Activated CD4-positive, alpha-beta T cell treated with anti-CD3 and anti-CD28 coated beads for 1 hour (primary cell): ENCODE data around the gene ACACB.

Source experiments
- DNase-seq: peaks from one replicate; pipeline ENCODE4 v3.0.0-alpha.2; 2020

Gene ACACB

GRCh38 chr12:109115758-109116610 is at the start of gene ACACB:
Gene ACACB, plus strand, starts transcription at chr12:109116587. Its CDS starts 22,819 bp downstream, at chr12:109139406.
- no peak for DNase-seq

GRCh38 chr12:109069307-109070271 is 46.8 kb upstream of the ACACB start:
- DNase-seq: no peak

DNA sequence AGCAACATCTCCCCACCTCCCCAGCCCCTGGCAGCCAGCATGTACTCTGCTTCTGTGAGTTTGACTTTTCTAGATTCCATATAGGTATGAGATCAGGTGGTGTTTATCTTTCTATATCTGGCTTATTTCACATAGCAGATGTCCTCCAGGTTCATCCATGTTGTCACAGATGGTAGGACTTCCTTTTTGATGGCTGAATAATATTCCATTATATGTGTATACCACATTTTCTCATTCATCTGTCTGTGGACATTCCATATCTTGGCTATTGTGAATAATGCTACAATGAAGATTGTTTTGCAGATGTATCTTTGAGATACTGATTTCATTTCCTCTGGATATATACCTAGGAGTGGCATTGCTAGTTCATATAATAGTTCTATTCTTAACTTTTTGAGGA is 41.5 kb upstream of the ACACB start:
- DNase-seq: no peak

- no peak for DNase-seq
These were observed 33.6 kb upstream of the ACACB start for GRCh38 chr12:109082751-109083150.

- no peak for DNase-seq
These were observed 32.0 kb upstream of the ACACB start for GRCh38 chr12:109084425-109084824.

DNA sequence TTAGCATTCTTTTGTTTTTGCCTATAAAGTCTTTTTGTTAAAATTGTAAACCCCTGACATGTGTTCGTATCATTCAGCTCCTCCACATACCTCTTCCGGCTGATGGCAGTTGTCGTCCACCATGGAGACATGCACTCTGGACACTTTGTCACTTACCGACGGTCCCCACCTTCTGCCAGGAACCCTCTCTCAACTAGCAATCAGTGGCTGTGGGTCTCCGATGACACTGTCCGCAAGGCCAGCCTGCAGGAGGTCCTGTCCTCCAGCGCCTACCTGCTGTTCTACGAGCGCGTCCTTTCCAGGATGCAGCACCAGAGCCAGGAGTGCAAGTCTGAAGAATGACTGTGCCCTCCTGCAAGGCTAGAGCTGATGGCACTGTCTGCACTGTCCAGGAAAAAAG is 30.8 kb upstream of the ACACB start:
- no peak for DNase-seq

GRCh38 chr12:109087250-109087649 is 29.1 kb upstream of the ACACB start:
- no peak for DNase-seq

DNA sequence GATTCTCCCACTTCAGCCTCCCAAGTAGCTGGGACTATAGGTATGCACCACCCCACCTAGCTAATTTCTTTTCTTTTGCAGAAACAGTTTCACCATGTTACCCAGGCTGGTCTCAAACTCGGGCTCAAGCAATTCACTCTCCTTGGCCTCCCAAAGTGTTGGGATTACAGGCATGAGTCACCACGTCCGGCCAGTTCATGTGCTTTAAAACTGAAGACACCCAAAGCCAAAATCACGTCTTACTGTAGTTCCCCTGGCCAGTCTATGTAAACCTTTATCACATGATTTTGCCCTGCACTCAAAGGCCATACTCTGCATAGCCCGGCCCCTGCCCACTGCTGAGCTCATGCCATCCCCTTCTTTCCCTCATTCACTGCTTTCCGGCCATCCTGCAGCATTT is 27.6 kb upstream of the ACACB start:
- DNase-seq: no peak

DNA sequence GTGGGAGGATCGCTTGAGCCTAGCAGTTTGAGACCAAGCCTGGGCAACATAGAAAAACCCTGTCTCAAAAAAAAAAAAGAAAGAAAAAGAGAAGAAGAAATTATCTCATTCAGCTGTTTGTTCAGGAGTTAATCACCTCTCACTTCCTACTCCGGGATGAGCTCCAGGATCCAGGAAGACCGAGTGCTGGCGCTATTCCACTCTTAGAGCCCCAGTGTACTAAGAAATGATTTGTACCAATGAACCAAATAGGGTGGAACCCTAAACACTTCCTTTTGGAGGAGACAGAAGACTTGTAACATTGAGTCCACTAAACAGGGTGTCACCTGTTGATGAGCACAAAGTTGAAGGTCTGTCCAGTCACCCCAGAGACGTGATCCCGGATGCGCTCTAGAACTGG is 26.7 kb upstream of the ACACB start:
- DNase-seq: no peak

DNA sequence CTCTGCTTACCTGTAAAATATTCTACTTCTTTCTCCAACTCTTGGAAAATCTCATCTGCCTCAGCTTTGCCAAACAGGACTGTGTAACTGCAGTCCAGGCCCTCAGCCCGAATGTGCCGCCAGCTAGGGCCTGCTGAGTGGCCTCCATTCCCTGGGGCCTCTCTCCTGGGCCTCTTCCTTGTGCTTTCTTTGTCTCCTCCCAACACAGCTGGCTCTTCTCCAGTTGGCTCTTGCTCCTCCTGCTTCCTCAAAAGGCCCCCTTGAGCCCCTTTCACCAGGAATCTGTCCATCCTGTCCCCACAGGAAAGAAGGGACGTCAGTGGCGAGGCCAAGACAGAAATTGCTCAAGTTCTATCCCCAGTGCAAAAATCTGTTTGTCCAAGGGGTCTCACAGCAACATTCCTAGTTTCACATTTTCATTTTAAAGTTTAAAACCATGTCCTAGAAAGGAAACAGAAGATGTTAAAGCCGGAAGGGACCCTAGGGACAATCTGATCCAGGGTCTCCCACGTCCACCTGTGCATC is 23.8 kb upstream of the ACACB start:
- no peak for DNase-seq

DNA sequence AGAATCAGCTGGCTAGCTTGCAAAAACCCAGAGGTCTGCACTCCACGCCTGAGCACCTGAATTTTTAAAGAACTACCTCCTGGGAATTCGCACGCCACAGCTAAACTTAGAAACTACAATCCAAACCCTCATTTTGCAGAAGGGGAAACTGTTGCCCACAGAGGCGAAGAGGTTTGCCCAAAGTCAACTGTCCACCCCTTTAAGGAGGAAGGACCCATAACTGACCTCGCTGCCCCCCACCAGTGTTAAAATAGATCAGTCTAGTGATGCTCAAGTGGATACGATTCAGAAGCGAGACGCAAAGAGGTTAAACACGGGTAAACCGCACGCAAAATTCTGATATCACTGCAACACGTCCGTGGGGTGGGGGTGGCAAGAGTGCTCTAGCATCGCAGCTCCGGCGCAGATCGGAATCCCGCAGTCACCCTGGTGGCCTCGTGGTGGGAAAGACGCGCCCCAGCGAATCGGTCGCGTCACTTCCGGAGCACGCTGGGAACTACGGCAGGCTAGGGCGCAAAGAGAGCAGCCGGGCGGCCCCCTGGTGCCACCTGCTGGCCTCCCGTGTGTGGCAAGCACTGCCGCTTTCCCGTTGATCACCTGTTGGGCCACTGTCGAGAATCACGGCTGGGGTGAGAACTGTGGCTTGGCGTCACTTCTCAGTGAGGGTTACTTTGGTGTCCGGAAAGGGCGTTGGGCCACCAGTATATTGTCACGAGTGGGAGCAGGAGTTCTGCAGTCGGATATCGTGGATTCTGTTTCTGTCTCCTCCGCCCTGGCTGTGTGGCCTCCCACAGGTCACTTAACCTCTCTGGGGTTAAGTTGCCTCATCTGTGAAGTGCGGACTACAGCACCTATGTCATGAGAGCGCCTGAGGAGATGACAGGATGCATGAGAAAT is 23.1 kb upstream of the ACACB start, which contains the start of gene ALKBH2:
ALKBH2 (minus strand) TSS at position 451 of the 897 bp plus-strand sequence. CDS start 686 bp downstream, outside the sequence.
- peak; percentile 93 for DNase-seq

GRCh38 chr12:109097140-109097434 is 19.3 kb upstream of the ACACB start:
- DNase-seq: no peak

DNA sequence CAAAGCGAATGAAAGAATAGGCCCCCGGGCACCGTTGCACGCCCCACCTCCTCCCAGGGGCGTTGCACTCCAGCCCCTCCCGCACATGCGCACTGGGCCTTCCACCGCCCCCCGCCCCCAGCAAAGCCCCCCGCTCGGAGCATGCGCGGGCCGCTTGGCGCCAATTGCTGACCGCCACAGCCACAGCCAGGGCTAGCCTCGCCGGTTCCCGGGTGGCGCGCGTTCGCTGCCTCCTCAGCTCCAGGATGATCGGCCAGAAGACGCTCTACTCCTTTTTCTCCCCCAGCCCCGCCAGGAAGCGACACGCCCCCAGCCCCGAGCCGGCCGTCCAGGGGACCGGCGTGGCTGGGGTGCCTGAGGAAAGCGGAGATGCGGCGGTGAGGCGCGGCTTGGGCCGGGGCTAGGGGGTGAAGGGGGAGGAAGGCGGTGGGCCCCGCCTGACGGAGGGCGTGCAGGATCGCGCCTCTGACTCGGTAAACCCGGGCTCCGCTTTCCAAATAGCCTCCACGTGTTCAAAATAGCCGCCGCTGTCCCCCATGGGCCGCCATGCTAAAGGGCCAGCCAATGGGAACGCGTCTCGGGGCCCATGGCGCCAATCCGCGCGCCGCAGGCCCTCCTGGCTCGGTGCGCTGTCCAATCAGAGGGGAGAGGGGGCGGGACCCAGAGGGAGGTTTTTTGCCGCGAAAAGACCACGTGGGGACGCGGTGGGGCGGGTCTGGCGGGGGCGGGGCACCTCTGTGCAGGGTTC is 18.8 kb upstream of the ACACB start, which contains the start of gene UNG:
UNG (plus strand) TSS at position 163 of the 748 bp plus-strand sequence; CDS start at position 246, 83 bp downstream.
- peak; percentile 94 for DNase-seq

DNA sequence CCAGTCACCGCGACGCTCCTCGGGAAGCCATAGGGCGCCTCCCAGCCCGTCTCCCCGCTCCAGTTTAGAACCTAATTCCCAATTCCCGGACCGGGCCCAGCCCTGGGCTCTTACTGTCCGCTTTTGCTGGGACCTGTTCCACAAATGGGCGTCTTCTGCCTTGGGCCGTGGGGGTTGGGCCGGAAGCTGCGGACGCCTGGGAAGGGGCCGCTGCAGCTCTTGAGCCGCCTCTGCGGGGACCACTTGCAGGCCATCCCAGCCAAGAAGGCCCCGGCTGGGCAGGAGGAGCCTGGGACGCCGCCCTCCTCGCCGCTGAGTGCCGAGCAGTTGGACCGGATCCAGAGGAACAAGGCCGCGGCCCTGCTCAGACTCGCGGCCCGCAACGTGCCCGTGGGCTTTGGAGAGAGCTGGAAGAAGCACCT is 18.2 kb upstream of the ACACB start:
- DNase-seq: no peak

DNA sequence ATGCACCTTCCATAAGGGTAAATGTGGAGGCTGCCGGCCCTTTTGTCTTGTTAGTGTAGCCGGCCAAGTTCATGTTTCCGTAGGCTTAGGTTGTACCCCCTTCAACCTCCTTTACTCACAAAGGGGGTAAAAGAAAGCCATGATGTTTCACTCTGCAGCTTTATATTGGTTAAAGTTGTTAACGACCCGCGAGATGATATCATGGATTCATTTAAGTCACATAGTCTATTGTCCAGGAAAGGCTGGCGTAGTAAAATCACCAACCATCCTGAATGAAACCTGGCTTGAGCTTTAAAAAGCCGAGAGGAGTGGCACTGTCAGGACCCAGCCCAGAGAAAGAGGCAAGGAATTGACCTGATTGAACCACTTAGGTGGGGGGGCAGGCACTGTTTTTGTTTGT is 17.7 kb upstream of the ACACB start:
- DNase-seq: no peak

DNA sequence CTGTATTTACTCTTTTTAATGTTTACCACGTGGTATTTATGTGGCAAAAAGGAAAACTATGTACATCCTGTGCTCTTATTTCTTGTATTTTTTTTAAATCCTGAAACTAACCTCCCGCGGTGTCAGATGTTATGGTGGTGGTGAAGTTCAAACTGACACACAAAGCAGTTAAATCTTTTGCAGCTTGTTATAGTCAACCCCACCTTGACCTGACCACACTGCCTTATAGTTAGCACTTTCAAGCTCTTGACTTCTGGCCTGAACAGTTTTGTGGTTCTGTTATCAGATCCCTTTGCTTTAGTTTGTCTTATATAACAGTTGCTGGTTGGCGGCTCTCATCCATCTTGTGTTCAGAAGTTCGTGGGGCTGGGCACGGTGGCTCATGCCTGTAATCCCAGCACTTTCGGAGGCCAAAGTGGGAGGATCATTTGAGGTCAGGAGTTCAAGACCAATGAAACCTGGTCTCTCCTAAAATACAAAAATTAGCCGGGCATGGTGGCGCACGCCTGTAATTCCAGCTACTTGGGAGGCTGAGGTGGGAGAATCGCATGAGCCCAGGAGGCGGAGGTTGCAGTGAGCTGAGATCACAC is 16.9 kb upstream of the ACACB start:
- no peak for DNase-seq

- no peak for DNase-seq
These were observed 15.6 kb upstream of the ACACB start for GRCh38 chr12:109100741-109101140.

DNA sequence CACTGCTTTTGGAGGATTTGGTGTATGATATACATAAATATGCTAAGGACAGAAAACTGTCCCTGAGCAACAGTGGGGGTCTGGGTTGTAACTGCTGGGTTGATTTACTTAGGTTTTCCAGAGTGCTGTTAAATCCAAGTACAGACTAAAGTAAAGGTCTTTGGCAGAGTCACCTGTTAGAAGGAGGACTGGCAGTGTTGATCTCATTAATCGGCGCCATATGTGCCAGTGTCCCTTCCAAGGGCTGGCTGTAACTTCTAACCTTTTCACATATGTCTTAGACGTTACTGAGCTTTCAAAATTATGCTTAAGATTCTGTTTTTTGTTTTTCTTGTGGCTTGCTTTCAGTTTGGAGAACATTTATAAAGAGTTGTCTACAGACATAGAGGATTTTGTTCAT is 13.9 kb upstream of the ACACB start:
- DNase-seq: no peak

DNA sequence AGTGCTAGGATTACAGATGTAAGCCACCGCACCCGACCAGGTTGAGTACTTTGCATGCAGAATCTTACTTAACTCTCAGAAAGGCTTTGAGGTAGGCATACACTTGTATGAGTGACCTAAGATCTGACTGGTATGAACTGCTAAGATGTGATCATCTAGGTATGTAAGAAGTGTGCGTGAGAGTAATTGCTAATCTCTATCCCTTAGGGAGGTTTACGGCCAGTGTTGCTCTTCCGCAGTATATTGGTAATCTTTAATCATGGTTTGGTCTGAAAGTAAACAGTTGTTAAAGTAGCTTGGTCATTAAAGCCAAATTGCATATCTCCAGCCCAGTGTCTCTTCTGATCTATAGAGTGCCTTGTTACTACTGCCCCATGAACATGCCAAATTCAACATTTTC is 11.2 kb upstream of the ACACB start:
- DNase-seq: no peak

GRCh38 chr12:109109746-109110350 is 6.5 kb upstream of the ACACB start:
- no peak for DNase-seq
